Measurements from ENCODE around the gene ARHGEF40.

The ARHGEF40 gene

GRCh38 chr14:21098892-21099595 is 28.9 kb downstream of the ARHGEF40 start:
- DNase-seq = no peak

DNA sequence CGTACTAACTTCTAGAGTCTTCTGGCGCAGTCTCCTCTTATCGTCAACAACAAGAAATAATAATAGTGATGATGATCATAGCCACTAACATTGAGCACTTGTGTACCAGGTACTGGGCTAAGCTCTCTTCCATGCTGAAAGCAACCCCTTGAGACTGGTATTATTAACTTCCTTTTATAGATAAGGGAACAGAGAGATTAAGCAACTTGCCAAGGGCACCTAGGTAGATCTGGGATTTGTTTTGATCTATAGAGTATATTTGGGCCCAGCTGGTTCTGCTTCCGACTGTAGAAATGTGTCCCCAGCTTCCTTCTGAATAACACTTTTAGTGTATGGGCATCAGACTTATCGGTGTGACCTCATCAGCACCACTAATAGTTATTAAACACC is 29.5 kb downstream of the ARHGEF40 start:
- no peak for DNase-seq

DNA sequence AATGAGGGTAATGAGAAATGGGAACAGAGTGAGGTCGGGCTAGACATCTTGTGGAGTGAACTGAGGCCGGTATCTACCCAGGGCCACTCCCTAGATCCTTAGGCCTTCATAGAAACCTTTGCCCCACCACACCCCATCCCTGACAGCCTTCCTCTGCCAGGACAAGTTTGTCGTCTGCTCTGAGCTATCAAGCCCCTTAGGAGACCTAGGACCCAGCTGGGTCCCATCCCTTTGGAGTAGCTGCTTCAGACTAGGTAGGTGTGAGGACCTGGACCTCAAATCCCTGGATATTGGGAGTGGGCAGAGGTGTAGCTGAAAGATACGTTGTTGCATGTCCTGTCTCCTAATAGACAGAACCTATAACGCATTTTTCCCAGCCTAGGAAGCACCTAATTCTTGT is 30.8 kb downstream of the ARHGEF40 start, which contains the start of gene TMEM253:
TSS of gene TMEM253 (plus strand) at position 136 of the 400 bp plus-strand sequence. CDS start 278 bp downstream, outside the sequence.
- no peak for DNase-seq

DNA sequence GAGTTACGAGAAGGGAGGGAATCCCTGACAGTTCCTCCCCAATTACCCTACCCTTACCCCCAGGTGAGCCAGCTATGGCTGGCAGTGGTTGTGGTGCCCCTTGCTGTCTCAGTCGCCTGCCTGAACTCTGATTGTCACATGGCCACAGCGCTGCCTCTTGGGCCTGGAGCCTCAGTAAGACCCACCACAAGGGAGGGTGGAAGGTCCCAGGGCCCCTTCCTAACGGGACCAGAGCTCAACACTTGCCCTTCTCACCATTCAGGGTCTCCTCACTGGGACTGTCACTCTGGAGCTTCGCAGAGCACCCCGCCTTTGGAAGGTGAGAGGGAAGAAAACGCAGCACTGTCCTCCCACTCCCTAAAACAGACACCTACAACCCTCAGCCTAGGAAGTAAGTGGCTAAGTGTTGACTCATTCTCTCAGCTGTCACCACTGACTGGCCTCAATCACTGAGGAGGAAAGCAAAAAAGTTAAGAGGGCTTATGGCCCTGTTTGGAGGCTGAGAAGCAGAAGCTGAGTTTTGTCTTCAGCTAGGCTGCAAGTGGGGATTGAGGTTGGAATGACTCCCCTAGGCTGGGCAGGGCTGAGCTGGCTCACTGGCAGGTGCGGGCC is 31.8 kb downstream of the ARHGEF40 start:
- DNase-seq = no peak

DNA sequence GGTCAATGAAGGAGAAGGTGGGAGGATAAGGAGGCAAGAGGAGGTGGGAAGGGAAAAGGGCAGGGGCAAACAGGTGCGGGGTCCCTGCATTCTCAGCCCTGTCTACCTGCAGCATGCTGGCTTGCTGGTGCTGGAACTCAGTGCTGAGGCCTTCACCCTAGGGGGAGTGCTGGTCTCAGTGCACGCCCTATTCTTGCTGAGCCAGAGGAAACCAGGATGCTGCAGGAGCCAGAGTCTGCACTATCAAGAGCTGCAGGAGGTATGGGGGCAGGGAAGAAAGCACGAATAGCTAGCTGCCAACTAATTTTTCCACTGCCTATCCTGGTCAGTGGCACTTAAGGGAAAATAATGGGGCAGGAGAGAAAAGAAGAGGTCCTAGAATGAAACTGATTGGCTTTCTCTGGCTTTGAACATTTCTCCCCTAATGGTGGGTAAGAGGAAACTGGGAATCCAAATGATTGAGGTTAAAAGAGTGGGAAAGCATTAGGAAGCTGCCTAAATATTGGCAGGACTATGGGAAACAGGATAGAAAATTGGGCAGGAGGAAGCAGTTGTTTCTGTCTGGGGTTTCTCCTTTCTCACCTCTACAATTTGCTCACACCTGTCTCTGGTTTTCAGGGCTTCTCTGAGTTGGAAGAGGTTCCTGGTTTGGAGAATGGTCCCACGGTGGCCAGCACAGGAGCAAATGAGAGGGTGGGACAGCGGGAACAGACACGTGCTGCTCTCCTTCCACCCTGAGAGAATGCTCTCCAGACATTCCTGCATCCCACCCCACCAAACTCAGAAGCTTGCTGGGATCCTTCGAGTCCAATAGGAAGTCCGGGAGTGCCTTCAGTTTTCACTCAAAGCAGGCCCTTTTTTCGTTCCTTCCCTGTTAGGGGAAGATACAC is 32.7 kb downstream of the ARHGEF40 start:
- DNase-seq = no peak

DNA sequence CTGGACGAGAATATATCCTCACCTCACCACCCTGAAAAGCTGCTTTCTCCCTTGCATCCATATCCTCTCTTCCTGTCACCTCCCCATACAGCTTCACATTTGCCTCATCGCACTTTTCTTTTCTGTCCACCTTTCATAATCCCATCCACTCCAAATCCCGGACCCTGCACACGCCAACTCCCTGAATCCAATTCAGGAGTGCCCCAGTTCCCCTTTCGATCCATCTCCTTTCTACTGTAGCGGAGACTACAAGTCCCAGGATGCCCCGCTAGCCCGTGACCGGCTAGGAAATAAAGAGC is 33.3 kb downstream of the ARHGEF40 start:
- DNase-seq = no peak

DNA sequence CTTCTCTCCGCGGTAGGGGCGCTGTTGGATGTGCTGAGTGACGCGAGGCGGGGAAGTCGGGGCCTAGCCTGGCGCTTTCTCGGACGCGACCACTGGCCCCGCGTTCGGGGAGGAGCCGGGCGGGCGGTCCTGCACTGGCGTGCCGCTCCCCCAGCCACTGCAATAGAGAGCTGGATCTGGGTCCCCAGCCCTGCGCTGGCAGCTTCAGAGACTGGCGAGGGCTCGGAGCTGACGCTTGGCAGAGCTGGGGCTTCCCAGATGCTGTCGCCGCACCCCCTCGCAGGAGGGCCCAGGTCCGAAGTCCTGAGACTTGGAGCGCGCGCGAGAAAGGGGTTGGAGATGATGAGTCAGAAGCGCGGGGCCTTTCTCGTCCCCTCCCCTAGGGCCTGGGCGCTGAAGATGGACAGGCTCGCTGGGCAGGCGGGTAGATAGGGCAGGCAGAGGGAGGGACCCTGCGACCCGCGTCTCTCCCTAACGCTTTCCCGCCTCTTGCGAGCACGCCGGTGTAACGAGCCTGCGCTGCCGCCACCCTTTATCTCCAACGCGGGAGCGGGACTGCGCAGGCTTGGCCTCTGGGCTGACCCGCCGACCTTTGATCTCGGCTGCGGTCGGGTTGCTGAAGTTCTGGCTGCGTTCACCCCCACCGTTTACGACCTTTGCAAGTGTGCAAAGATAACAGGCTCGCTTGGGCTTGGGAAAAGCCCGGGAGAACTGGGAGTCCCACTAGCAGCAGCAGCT is 33.8 kb downstream of the ARHGEF40 start:
- peak; percentile 97 for DNase-seq

DNA sequence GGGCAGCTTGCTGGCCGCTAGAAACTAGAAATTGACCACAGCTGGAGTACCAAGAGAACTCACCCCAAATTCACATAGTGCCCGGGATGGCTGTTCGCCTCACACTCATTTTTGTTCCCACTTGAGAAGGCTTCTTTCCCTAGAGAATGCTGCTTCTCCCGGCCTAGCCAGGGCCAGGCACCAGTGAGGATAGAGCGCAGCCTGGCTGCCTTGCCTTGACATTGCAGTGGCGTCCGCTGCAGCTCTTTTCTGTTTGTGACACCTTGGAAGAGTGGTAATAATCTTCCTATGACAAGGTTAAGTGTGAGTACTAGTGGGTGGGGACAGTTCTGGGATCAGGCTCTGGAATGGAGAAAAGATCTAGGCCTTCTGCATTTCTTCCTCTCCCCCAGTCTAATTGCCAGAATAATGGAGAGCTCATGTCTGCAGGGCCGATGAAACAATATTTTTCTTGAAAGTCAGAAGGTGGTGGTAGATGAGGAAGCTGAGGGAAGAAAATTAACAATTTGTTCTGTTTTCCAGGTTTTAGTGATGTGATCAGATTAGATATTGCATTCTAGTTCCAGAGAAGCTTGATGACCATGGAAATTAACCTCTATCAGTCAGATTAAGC is 34.5 kb downstream of the ARHGEF40 start:
- peak; percentile 73 for DNase-seq

DNA sequence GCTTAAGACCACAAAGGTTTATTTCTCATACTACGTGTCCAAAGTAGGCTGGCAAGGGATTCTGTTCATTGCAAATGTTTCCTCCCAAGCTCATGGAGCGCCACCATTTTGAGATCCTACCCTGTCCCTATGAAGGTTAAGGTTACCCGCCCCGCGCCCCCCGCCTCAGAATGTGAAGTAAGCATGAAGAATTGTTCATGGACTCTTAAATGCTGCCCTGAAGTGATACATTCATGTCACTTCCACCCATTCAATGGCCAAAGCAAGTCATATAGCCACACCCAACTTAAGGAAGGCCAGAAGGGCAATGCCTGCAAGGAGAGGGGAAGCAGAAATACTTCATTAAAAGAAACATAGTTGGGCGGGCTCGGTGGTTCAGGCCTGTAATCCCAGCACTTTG is 35.0 kb downstream of the ARHGEF40 start:
- no peak for DNase-seq

DNA sequence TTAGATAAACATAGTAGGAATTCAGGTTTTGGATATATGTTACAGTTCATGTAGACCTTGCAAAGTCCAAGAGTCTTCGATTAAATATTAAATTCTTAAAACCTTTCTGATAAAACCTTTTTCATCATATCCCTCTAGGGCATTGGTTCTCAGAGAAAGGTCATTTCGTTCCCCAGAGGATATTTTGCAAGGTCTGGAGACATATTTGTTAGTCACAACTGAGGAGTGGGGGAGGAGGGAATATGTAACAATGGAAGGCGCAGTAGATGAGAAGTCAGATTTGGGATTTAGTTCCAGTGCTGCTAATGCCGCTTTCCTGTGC is 36.0 kb downstream of the ARHGEF40 start:
- no peak for DNase-seq

- DNase-seq = peak; percentile 83
Measured at GRCh38 chr14:21106498-21107282, 36.6 kb downstream of the ARHGEF40 start.

GRCh38 chr14:21107283-21107800 is 37.2 kb downstream of the ARHGEF40 start:
- no peak for DNase-seq

DNA sequence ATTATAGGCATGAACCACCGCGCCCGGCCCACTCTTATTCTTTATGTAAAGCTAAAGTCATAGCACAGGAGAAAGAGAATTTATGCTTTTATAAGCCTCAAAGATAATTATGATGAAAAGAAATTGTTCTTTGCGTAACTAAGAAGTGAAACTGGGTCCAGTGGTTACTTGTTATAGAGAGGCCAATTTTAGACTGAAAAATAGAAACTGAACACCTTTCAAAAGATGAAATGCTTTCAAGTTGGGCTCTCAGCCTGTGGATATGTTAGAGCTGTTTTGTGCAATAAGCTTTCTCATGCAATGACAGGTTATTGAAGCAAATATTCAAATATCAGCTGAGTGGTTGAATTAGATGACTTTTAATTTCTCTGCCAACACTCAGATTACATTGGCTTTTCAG is 38.7 kb downstream of the ARHGEF40 start:
- DNase-seq = no peak

DNA sequence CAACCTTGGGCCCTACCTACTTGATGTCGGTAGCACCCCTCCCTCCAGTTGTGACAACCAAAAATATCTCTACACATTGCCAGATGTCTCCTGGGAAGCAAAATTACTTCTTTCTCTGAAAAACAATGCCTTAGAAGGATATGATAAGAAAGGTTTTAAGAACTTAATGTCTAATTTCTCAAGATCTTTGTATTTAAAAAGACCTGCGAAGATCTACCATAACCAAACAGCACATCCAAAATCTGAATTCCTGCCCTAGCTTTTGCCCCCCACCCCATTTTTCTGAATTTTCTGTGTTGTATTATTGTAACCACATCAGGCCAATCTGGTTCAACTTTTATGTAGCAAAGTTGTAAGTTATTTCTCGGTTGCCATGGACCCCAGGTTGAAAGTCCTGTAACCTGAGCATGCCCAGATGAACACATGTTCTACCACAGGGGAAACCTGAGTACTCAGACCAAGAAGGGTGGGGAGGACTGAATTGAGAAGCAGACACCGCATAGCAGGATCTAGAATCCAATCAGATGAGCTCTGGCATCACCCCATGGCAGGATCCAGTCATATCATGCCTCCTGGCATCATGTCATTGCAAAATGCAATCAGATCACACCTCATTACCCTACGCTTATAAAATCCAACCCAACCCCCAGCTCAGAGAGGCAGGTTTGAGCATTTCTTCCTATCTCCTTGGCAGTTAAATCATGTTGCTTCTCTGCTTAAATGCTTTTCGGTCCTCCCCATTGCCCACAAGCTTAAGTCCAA is 39.5 kb downstream of the ARHGEF40 start:
- peak; percentile 48 for DNase-seq

DNA sequence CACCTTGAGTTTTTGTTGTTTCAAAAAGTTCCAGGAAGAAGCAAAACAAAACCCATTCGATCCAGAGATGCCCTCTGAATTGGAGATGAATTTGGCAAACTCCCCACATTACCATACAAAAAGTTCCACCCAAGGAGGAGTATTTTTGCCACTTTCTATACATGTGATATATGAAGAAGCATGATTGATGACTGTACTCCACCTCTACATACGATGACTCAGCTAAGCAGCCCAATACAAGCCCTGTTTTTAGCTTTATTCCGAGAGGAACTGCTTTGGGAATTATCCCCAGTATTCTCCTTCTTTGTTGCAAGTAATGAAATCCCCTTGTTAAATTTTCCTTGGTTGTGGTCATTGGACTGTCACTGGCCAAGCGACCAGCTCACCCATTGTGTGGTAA is 42.2 kb downstream of the ARHGEF40 start:
- DNase-seq = no peak

GRCh38 chr14:21113369-21113768 is 43.3 kb downstream of the ARHGEF40 start:
- no peak for DNase-seq

- DNase-seq = no peak
Measured at GRCh38 chr14:21118933-21119332, 48.8 kb downstream of the ARHGEF40 start.

DNA sequence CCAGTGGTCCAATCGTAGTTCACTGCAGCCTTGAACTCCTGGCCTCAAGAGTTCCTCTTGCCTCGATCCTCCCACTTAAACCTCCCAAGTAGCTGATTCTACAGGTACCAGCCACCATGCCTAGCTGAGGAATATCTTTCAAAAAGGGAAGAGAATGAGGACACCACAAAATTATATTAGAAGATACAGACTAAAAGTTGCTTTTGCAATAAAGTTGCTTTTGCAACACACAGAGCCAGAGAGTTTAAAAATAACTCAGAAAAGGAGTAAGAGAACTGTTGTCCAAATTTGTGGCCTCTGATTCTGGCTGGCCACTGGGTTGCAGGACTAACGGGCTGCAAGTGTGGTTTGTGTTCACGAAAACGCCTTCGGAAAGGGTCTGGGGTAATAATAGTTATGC is 50.6 kb downstream of the ARHGEF40 start:
- no peak for DNase-seq

GRCh38 chr14:21121122-21121521 is 51.0 kb downstream of the ARHGEF40 start:
- no peak for DNase-seq

DNA sequence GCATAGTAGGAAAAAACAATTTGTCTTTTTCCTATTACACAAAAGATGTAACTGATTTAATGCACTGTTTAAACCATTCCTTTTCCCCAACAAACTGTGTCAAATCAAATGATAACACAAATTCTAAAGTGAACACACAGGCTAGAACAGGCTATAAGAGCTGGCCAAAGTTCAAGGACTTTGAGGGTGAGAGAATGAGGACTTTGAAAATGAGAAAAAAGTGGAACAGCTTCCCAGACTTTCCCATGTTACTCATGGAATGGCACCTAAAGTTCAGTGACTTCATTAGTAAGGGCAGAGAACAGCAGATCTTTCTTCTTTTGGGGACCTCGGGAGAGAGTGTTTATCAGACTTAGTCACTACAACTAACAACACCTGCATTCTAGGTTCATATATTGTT is 53.3 kb downstream of the ARHGEF40 start:
- no peak for DNase-seq

GRCh38 chr14:21133901-21134300 is 63.8 kb downstream of the ARHGEF40 start:
- no peak for DNase-seq

Data from stimulated activated CD4-positive, alpha-beta T cell treated with anti-CD3 and anti-CD28 coated beads, Interleukin-15, amount 100 ng/mL, for 24 hours (primary cell).